Neuron (in vitro differentiated cells): Measurements from ENCODE around the gene PACSIN1.

Experiments
- H2AFZ ChIP-seq: one replicate; pipeline ENCODE4 v1.6.1; 2013; ENCODE audit warnings: low read depth, mild to moderate bottlenecking, inconsistent platforms, low read length, moderate library complexity
- H3K27me3 ChIP-seq: one replicate; pipeline ENCODE4 v1.6.1; 2013; ENCODE audit warnings: low read length; ENCODE audit not compliant: insufficient read depth
- H3K36me3 ChIP-seq: one replicate; pipeline ENCODE4 v1.6.1; 2013; ENCODE audit warnings: low read length; ENCODE audit not compliant: insufficient read depth
- H3K4me1 ChIP-seq: one replicate; pipeline ENCODE4 v1.6.1; 2013; ENCODE audit warnings: low read length; ENCODE audit not compliant: insufficient read depth
- H3K4me3 ChIP-seq: 2 replicates; pipeline ENCODE4 v1.5.1; 2013; ENCODE audit warnings: mild to moderate bottlenecking, low read length, moderate library complexity
- H3K9me3 ChIP-seq: one replicate; pipeline ENCODE4 v1.6.1; 2013; ENCODE audit warnings: low read length

PACSIN1 gene

GRCh38 chr6:34516391-34517324 is 50.8 kb downstream of the PACSIN1 start:
- H3K9me3 ChIP-seq, result no peaks in the 10 kb centered on the region
- peaks cover 40% of the 10 kb centered on the region for H3K27me3 ChIP-seq
- H3K4me1 ChIP-seq, result peaks cover 9% of the 10 kb centered on the region
- H2AFZ ChIP-seq, result no peak overlapping the region
- no peaks in the 10 kb centered on the region for H3K36me3 ChIP-seq
- no peak overlapping the region for H3K4me3 ChIP-seq

- Histone ChIP-seq H3K4me3 (no peak overlapping the region), H3K9me3 (no peaks in the 10 kb centered on the region), H2AFZ (no peak overlapping the region), H3K36me3 (no peaks in the 10 kb centered on the region), H3K27me3 (peaks cover 39% of the 10 kb centered on the region), H3K4me1 (peaks cover 9% of the 10 kb centered on the region)
Measured at GRCh38 chr6:34517461-34517881, 51.6 kb downstream of the PACSIN1 start.

- Histone ChIP-seq H3K4me1 (peaks cover 9% of the 10 kb centered on the region), H3K4me3 (no peak overlapping the region), H2AFZ (no peak overlapping the region), H3K36me3 (no peaks in the 10 kb centered on the region), H3K9me3 (no peaks in the 10 kb centered on the region), H3K27me3 (peaks cover 35% of the 10 kb centered on the region)
Measured at GRCh38 chr6:34517966-34518365, 52.1 kb downstream of the PACSIN1 start.

GRCh38 chr6:34518669-34519365 is 52.9 kb downstream of the PACSIN1 start:
- Histone ChIP-seq H3K27me3 (peaks cover 27% of the 10 kb centered on the region), H3K36me3 (no peaks in the 10 kb centered on the region), H3K9me3 (no peaks in the 10 kb centered on the region), H2AFZ (no peak overlapping the region), H3K4me1 (peaks cover 9% of the 10 kb centered on the region), H3K4me3 (no peak overlapping the region)

GRCh38 chr6:34519971-34520644 is 54.2 kb downstream of the PACSIN1 start:
- no peaks in the 10 kb centered on the region for H3K36me3 ChIP-seq
- peaks cover 6% of the 10 kb centered on the region for H3K4me1 ChIP-seq
- no peak overlapping the region for H3K4me3 ChIP-seq
- peaks cover 19% of the 10 kb centered on the region for H3K27me3 ChIP-seq
- H3K9me3 ChIP-seq, result no peaks in the 10 kb centered on the region
- no peak overlapping the region for H2AFZ ChIP-seq

- H3K4me3 ChIP-seq, result no peak overlapping the region
- no peaks in the 10 kb centered on the region for H3K9me3 ChIP-seq
- no peak overlapping the region for H2AFZ ChIP-seq
- H3K36me3 ChIP-seq, result no peaks in the 10 kb centered on the region
- no peaks in the 10 kb centered on the region for H3K4me1 ChIP-seq
- peaks cover 14% of the 10 kb centered on the region for H3K27me3 ChIP-seq
Measured at GRCh38 chr6:34520645-34521462, 55.0 kb downstream of the PACSIN1 start.

- Histone ChIP-seq H3K36me3 (no peaks in the 10 kb centered on the region), H3K4me1 (peaks cover 3% of the 10 kb centered on the region), H3K27me3 (peaks cover 9% of the 10 kb centered on the region), H3K4me3 (no peak overlapping the region), H2AFZ (no peak overlapping the region), H3K9me3 (no peaks in the 10 kb centered on the region)
Measured at GRCh38 chr6:34521463-34522285, 55.8 kb downstream of the PACSIN1 start.

GRCh38 chr6:34522761-34523160 is 56.9 kb downstream of the PACSIN1 start:
- Histone ChIP-seq H3K27me3 (peaks cover 5% of the 10 kb centered on the region), H3K4me1 (peaks cover 6% of the 10 kb centered on the region), H3K4me3 (no peak overlapping the region), H3K9me3 (no peaks in the 10 kb centered on the region), H2AFZ (no peak overlapping the region), H3K36me3 (no peaks in the 10 kb centered on the region)

- Histone ChIP-seq H3K4me3 (no peak overlapping the region), H2AFZ (no peak overlapping the region), H3K4me1 (peaks cover 6% of the 10 kb centered on the region), H3K9me3 (no peaks in the 10 kb centered on the region), H3K27me3 (peaks cover 5% of the 10 kb centered on the region), H3K36me3 (no peaks in the 10 kb centered on the region)
Measured at GRCh38 chr6:34523441-34524206, 57.7 kb downstream of the PACSIN1 start.

GRCh38 chr6:34524499-34524898 is 58.6 kb downstream of the PACSIN1 start:
- Histone ChIP-seq H2AFZ (no peak overlapping the region), H3K27me3 (peaks cover 5% of the 10 kb centered on the region)

GRCh38 chr6:34524971-34525370 is 59.1 kb downstream of the PACSIN1 start:
- Histone ChIP-seq H3K4me1 (peaks cover 6% of the 10 kb centered on the region), H3K9me3 (no peaks in the 10 kb centered on the region), H3K36me3 (no peaks in the 10 kb centered on the region), H2AFZ (no peak overlapping the region), H3K27me3 (peaks cover 5% of the 10 kb centered on the region), H3K4me3 (no peak overlapping the region)

More at GRCh38 chr6:34524499-34524898, 58.6 kb downstream of the PACSIN1 start:
- H3K36me3 ChIP-seq, result no peaks in the 10 kb centered on the region
- no peak overlapping the region for H3K4me3 ChIP-seq
- H3K4me1 ChIP-seq, result peaks cover 6% of the 10 kb centered on the region
- H3K9me3 ChIP-seq, result no peaks in the 10 kb centered on the region
